Osteoblast (primary cell): ENCODE results near the gene GNAI1. TPM values are rescaled to one million over a fixed set of nuclear protein-coding genes. Genes with fewer than 3 reads are reported as not detected.
"Not testable (repeated sequence)": the region's sequence is repeated elsewhere in the genome, so short reads cannot be mapped to it uniquely, and the experiment has no call there.

ENCODE experiments used
- DNase-seq: peaks from one replicate; pipeline ENCODE4 v3.0.0; 2011; ENCODE audit warnings: low spot score, mixed read lengths; ENCODE audit not compliant: insufficient read length; ENCODE audit errors: missing footprints
- H2AFZ ChIP-seq: 2 replicates; pipeline ENCODE4 v1.6.0; 2011; ENCODE audit warnings: mild to moderate bottlenecking, low read length
- H3K27ac ChIP-seq: 2 replicates; pipeline ENCODE4 v1.5.1; 2011; ENCODE audit warnings: mild to moderate bottlenecking, low read depth, low read length, moderate library complexity
- H3K27me3 ChIP-seq: 2 replicates; pipeline ENCODE4 v1.6.0; 2012; ENCODE audit warnings: mild to moderate bottlenecking, control low read depth, inconsistent platforms, low read length, moderate library complexity; ENCODE audit not compliant: insufficient read depth
- H3K36me3 ChIP-seq: 2 replicates; pipeline ENCODE4 v1.5.1; 2011; ENCODE audit warnings: mild to moderate bottlenecking, low read length, control low read depth, moderate library complexity; ENCODE audit not compliant: insufficient read depth
- H3K4me1 ChIP-seq: 2 replicates; pipeline ENCODE4 v1.5.1; 2011; ENCODE audit warnings: mild to moderate bottlenecking, low read length, control low read depth, moderate library complexity; ENCODE audit not compliant: insufficient read depth
- H3K4me2 ChIP-seq: 2 replicates; pipeline ENCODE4 v1.6.0; 2011; ENCODE audit warnings: mild to moderate bottlenecking, low read length; ENCODE audit not compliant: insufficient read depth
- H3K4me3 ChIP-seq: fragments of 200-600 bp; sonication (generic); 3 replicates; pipeline ENCODE4 v1.5.1; 2012; ENCODE audit warnings: mild to moderate bottlenecking, low read length, inconsistent platforms; ENCODE audit not compliant: insufficient read depth
- H3K79me2 ChIP-seq: 2 replicates; pipeline ENCODE4 v1.6.0; 2012; ENCODE audit warnings: mild to moderate bottlenecking, low read length, control low read depth, inconsistent platforms; ENCODE audit not compliant: insufficient read depth
- H3K9me3 ChIP-seq: 2 replicates; pipeline ENCODE4 v1.5.1; 2011; ENCODE audit warnings: low read depth, low read length, control low read depth
- H4K20me1 ChIP-seq: 2 replicates; pipeline ENCODE4 v1.6.0; 2012; ENCODE audit warnings: mild to moderate bottlenecking, low read length, control low read depth; ENCODE audit not compliant: insufficient read depth
- total RNA-seq: library from RNA; depleted of rRNA; stranded (reverse); fragments of >200 nt; gene quantifications from 2 replicates; pipeline ENCODE4 v1.2.3, GENCODE V29; 2012
- TF ChIP-seq, protein P1 (sequence below): IDR thresholded peaks from 2 replicates; pipeline ENCODE4 v1.5.1; 2011; ENCODE audit warnings: mild to moderate bottlenecking, low read depth, low read length, moderate library complexity; ENCODE audit errors: extremely low read depth

GNAI1 gene
- total RNA-seq, 1 donor: 36.2 TPM

- H3K27ac ChIP-seq: no peak overlapping the region
- H3K27me3 ChIP-seq: no peaks in the 10 kb centered on the region
- H4K20me1 ChIP-seq: peaks cover 5% of the 10 kb centered on the region
- no peak for DNase-seq
- H3K79me2 ChIP-seq: peaks cover 87% of the 10 kb centered on the region
- no peak overlapping the region for H3K4me2 ChIP-seq
- no peaks in the 10 kb centered on the region for H3K36me3 ChIP-seq
- H3K4me1 ChIP-seq: peaks cover 27% of the 10 kb centered on the region
- H2AFZ ChIP-seq: no peak overlapping the region
- no peaks in the 10 kb centered on the region for H3K9me3 ChIP-seq
- H3K4me3 ChIP-seq: no peak overlapping the region
- TF ChIP-seq, protein P1, sequence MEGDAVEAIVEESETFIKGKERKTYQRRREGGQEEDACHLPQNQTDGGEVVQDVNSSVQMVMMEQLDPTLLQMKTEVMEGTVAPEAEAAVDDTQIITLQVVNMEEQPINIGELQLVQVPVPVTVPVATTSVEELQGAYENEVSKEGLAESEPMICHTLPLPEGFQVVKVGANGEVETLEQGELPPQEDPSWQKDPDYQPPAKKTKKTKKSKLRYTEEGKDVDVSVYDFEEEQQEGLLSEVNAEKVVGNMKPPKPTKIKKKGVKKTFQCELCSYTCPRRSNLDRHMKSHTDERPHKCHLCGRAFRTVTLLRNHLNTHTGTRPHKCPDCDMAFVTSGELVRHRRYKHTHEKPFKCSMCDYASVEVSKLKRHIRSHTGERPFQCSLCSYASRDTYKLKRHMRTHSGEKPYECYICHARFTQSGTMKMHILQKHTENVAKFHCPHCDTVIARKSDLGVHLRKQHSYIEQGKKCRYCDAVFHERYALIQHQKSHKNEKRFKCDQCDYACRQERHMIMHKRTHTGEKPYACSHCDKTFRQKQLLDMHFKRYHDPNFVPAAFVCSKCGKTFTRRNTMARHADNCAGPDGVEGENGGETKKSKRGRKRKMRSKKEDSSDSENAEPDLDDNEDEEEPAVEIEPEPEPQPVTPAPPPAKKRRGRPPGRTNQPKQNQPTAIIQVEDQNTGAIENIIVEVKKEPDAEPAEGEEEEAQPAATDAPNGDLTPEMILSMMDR: no peak
Measured at GRCh38 chr7:80154656-80155333, 20.2 kb downstream of the GNAI1 start.

GRCh38 chr7:80155374-80155773 is 20.7 kb downstream of the GNAI1 start:
- Histone ChIP-seq H2AFZ (no peak overlapping the region), H3K4me2 (no peak overlapping the region), H3K4me3 (no peak overlapping the region), H3K27ac (no peak overlapping the region), H3K27me3 (no peaks in the 10 kb centered on the region), H3K36me3 (no peaks in the 10 kb centered on the region), H3K9me3 (no peaks in the 10 kb centered on the region), H4K20me1 (peaks cover 5% of the 10 kb centered on the region), H3K4me1 (peaks cover 27% of the 10 kb centered on the region), H3K79me2 (peaks cover 87% of the 10 kb centered on the region)
- no peak for DNase-seq
- TF ChIP-seq, protein P1: no peak

GRCh38 chr7:80157770-80158169 is 23.1 kb downstream of the GNAI1 start:
- H3K79me2 ChIP-seq: peaks cover 92% of the 10 kb centered on the region
- not testable (repeated sequence) for H3K9me3 ChIP-seq, H3K4me3 ChIP-seq, H3K27ac ChIP-seq, H3K36me3 ChIP-seq, H2AFZ ChIP-seq, H3K27me3 ChIP-seq, H3K4me2 ChIP-seq, DNase-seq
- H3K4me1 ChIP-seq: peaks cover 11% of the 10 kb centered on the region
- H4K20me1 ChIP-seq: peaks cover 11% of the 10 kb centered on the region

GRCh38 chr7:80159802-80160201 is 25.2 kb downstream of the GNAI1 start:
- TF ChIP-seq, protein P1: no peak
- H2AFZ ChIP-seq: no peak overlapping the region
- peaks cover 11% of the 10 kb centered on the region for H4K20me1 ChIP-seq
- no peak overlapping the region for H3K27ac ChIP-seq
- peaks cover 90% of the 10 kb centered on the region for H3K79me2 ChIP-seq
- H3K27me3 ChIP-seq: no peaks in the 10 kb centered on the region
- DNase-seq: no peak
- no peaks in the 10 kb centered on the region for H3K4me1 ChIP-seq
- H3K36me3 ChIP-seq: no peaks in the 10 kb centered on the region
- H3K4me3 ChIP-seq: no peak overlapping the region
- H3K9me3 ChIP-seq: no peaks in the 10 kb centered on the region
- H3K4me2 ChIP-seq: no peak overlapping the region
